Neutrophil (primary cell): Measurements from ENCODE around the gene LGI4.

Experiments
- H3K27ac ChIP-seq: fragments of 200-600 bp; sonication (generic); 2 replicates; pipeline ENCODE4 v1.5.1; 2016; ENCODE audit warnings: mild to moderate bottlenecking, moderate library complexity
- H3K27me3 ChIP-seq: fragments of 200-600 bp; sonication (generic); 2 replicates; pipeline ENCODE4 v1.6.0; 2016; ENCODE audit warnings: mild to moderate bottlenecking
- H3K36me3 ChIP-seq: fragments of 200-600 bp; sonication (generic); 2 replicates; pipeline ENCODE4 v1.5.1; 2017
- H3K4me1 ChIP-seq, 2 experiments: fragments of 200-600 bp in 1 of 2; sonication (generic) in 1 of 2; 1 replicate in 1 of 2; 2 replicates in 1 of 2; pipeline versions ENCODE4 v1.5.1 to v1.6.1; 2013 to 2016; ENCODE audit warnings: low read depth in 1 of 2, low read length in 1 of 2, mild to moderate bottlenecking in 1 of 2, moderate library complexity in 1 of 2; ENCODE audit not compliant: control insufficient read depth in 1 of 2, insufficient read depth in 1 of 2
- H3K4me3 ChIP-seq, 2 experiments: fragments of 200-600 bp in 1 of 2; sonication (generic) in 1 of 2; 1 replicate in 1 of 2; 2 replicates in 1 of 2; pipeline ENCODE4 v1.5.1; 2013 to 2016; ENCODE audit warnings: low read depth in 1 of 2, low read length in 1 of 2, mild to moderate bottlenecking in 1 of 2, moderate library complexity in 1 of 2
- H3K9me3 ChIP-seq: fragments of 200-600 bp; sonication (generic); 2 replicates; pipeline ENCODE4 v1.5.1; 2016
- TF ChIP-seq, protein P1 (sequence below): fragments of 200-600 bp; sonication (generic); IDR thresholded peaks from 2 replicates; pipeline ENCODE4 v1.5.1; 2016; ENCODE audit warnings: antibody characterized with exemption

LGI4 gene

DNA sequence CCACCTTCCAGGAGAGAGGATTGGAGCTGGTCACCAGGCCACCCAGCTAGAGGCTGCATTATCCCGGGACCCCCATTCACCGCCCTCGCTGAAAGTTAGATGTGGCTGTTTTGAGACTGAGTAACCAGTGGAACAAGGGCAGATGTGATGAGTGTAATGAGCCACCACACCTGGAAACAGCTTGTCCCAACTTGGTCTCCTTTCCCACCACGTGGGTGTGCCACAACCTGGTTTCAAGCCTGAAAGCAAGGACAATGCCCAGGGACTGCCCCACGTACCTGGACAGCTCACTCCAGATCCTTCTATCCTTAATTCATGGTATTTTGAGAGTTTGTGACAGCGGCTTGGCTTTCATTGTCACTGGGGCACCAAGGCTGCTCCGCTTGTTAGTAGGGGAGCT is 7.0 kb downstream of the LGI4 start:
- no peak overlapping the region for H3K27ac ChIP-seq
- no peak overlapping the region for H3K4me3 ChIP-seq
- H3K27me3 ChIP-seq, result no peaks in the 10 kb centered on the region
- H3K4me1 ChIP-seq, result peaks cover 8 to 9% of the 10 kb centered on the region in 2 experiments
- TF ChIP-seq, protein P1, sequence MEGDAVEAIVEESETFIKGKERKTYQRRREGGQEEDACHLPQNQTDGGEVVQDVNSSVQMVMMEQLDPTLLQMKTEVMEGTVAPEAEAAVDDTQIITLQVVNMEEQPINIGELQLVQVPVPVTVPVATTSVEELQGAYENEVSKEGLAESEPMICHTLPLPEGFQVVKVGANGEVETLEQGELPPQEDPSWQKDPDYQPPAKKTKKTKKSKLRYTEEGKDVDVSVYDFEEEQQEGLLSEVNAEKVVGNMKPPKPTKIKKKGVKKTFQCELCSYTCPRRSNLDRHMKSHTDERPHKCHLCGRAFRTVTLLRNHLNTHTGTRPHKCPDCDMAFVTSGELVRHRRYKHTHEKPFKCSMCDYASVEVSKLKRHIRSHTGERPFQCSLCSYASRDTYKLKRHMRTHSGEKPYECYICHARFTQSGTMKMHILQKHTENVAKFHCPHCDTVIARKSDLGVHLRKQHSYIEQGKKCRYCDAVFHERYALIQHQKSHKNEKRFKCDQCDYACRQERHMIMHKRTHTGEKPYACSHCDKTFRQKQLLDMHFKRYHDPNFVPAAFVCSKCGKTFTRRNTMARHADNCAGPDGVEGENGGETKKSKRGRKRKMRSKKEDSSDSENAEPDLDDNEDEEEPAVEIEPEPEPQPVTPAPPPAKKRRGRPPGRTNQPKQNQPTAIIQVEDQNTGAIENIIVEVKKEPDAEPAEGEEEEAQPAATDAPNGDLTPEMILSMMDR, result no peak
- H3K36me3 ChIP-seq, result no peaks in the 10 kb centered on the region
- no peaks in the 10 kb centered on the region for H3K9me3 ChIP-seq

DNA sequence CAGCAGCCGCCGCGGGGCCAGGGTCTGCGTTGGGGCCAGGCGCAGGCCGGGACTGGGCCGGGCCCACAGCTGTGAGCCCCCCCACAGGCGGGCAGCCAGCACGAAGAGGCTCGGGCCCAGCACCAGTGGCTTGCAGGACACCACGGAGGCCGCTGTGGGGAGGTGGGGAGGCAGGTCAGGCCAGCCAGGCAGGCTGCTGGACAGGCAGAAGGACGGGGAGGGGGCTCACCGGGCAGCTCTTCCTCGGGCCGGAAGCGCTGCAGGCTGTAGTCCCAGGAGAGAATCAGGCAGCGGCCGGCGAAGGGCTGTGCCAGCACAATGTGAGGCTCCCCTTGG is 8.3 kb downstream of the LGI4 start:
- Histone ChIP-seq H3K4me1 (peaks cover 8 to 9% of the 10 kb centered on the region in 2 experiments), H3K9me3 (no peaks in the 10 kb centered on the region), H3K27ac (no peak overlapping the region), H3K27me3 (no peaks in the 10 kb centered on the region), H3K4me3 (no peak overlapping the region), H3K36me3 (no peaks in the 10 kb centered on the region)
- TF ChIP-seq, protein P1, result no peak

DNA sequence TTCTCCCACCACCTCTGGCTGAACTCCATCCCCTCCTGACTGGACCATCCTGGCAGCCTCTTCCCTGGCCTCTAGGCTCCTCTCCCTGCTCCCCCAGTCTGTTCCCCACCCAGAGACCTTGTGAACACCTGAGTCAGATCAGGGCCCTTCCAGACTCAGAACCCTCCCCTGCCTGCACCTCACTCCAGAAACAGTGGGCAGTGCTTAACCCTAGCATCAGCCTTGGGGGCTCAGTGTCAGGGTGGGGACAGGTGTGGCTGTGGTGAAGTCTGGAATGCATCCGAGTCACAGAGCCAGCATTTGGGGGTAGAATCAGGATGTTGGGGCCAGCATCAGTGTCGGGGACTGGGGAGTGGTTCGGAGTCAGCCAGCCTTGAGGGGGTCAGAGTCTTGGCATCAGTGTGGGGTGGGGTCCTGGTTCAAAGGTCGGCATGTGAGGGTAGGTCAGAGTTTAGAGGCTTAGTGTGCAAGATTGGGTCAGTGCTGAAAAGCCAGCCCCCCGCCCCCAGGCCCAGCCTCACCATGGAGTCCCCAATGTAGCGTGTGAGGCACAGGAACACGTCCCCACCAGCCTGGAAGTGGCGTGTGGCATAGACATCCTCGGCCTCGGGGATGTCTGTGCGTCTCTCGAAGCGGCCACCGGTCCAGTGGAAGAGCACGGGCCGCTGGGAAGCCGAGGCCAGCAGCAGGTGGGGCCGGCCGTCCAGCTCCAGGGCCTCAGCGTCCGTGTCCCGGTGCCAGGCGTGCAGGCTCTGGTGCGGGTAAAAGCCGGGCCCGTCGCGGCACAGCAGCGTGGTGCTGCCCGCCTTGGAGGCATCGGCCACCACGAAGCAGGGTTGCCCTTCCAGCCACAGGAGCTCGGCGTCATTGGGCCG is 8.9 kb downstream of the LGI4 start:
- H3K4me1 ChIP-seq, result peaks cover 8 to 9% of the 10 kb centered on the region in 2 experiments
- H3K27me3 ChIP-seq, result no peaks in the 10 kb centered on the region
- TF ChIP-seq, protein P1, result no peak

DNA sequence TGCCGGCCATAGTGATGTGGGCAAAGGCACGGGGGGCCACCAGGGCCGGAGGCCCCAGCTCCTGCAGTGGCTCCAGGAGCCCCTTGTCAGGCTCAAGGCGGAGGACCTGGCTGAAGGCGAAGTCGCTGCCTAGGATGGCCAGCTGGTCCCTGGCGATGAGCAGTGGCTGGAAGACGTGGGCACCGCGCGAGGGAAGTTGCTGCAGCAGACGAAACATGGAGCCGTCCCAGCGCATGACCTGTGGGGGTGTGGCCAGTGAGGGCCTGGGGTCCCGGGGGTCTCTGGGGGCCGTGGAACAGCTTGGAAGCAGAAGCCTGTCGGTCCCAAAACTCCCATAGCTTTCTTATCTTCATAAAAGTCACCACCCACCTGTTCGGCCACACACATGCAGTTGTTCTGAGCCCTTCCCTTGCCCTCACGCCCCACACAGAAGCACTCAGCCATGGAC is 9.6 kb downstream of the LGI4 start:
- Histone ChIP-seq H3K27ac (no peak overlapping the region), H3K4me1 (peaks cover 8 to 9% of the 10 kb centered on the region in 2 experiments), H3K27me3 (no peaks in the 10 kb centered on the region), H3K4me3 (no peak overlapping the region), H3K36me3 (no peaks in the 10 kb centered on the region), H3K9me3 (no peaks in the 10 kb centered on the region)
- TF ChIP-seq, protein P1, result no peak

More for the DNA sequence above, 8.9 kb downstream of the LGI4 start:
- Histone ChIP-seq H3K36me3 (no peaks in the 10 kb centered on the region), H3K4me3 (no peak overlapping the region), H3K9me3 (no peaks in the 10 kb centered on the region), H3K27ac (no peak overlapping the region)

DNA sequence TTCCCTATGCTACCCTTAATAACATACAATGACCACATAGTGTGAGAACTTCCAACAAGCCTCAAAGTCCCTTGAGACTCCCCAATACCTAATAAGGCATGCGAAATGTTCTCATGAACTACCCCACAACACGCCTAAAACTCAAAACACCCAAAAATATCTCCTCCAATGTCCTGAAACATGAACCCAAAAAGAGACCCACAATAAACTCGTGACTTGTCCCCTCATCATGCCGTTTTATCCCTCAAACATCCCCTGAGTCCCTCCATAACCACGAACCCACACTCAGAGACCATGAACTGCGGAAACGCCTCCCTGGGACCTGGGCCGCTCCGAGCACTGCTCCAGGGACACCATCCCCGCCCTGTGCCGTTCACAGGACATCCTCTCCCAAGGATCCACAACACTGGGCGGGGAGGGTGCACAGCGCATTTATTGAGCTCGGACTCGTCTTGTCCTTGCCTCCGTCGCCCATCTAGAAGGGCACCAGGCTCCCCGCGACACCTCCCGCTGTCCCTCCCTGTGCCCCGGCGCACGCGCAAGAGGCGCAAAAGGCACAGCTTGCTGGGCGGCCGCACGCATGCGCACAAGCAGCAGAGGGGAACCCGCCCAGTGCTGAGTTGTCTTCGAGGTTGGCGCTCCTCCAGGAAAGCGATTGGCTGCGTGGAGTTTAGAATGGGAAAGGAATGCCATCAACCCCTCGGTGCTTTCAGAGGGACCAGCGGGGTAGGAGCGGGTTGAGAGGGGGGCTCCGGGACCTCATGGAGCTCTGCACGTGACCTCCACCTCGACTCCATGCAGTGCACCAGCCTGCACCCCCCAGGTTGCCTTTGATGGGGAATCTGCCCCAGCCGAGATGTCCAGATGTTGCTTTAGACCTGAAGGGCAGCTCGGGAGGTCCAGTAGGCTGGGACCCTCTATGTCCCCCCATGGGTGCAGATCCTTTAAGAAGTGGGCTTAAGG is 10.5 kb downstream of the LGI4 start:
- H3K36me3 ChIP-seq, result no peaks in the 10 kb centered on the region
- peaks cover 8 to 9% of the 10 kb centered on the region in 2 experiments for H3K4me1 ChIP-seq
- H3K27ac ChIP-seq, result no peak overlapping the region
- peaks cover 6% of the 10 kb centered on the region for H3K27me3 ChIP-seq
- peak overlapping the region; percentile 52 to 53 for H3K4me3 ChIP-seq
- TF ChIP-seq, protein P1, result no peak
- no peaks in the 10 kb centered on the region for H3K9me3 ChIP-seq
